ENCODE results near the gene P2RY14.

DNA sequence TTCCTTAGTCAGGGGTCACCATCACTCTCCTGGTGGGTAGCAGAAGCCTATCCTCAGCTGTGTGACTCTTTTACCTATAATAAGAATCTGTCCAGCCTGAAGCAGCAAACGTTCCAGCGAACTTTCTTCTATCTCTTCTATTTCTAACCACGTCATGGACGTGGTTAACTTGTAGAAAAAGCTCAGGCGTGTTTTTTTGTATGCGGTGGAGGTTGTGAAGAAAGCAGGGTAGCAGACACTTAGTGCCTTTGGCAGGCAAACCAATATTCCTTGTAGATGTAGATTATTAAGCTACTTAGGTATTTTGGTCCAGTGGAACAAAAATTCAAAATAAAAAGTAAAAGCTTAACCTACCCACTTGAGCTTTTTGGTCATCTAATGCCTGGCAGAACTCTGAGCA lies 43.5 kb downstream of the P2RY14 start:
- TF ChIP-seq EZH2 (IDR thresholded peaks at IDR 0.05; ENCODE audit: insufficient read depth, poor library complexity, severe bottlenecking) = no peak
- TF ChIP-seq EZH2phosphoT487 (IDR thresholded peaks at IDR 0.05; ENCODE audit: insufficient read depth, low read depth) = no peak
